ENCODE results near the gene DRC1. TPM values are rescaled to one million over a fixed set of nuclear protein-coding genes. Genes with fewer than 3 reads are reported as not detected.

The DRC1 gene
- polyA plus RNA-seq, 1 experiment = 0.05 TPM

DNA sequence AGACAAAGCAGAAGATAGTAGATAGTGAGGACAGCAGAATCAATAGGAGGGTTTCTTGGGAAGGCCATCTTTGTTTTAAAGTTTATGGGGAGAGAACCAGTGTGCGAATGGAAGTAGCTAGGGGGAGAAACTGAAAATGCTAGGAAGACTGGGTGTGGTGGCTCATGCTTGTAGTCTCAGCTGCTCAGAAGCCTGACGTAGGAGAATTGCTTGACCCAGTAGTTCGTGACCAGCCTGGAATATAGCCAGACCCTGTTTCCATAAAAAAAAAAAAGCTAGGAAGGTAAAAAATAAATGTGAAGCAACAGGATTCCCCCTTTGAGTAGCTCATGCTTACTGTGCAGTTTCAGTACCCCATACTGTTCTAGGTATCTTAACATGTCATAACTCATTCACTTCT, 19.2 kb upstream of the DRC1 start:
- no peak for DNase-seq (ENCODE audit: low read depth)
- no peaks in the 10 kb centered on the region for H3K27me3 ChIP-seq (ENCODE audit: control insufficient read depth, insufficient read depth, low read length)
- ChIA-PET CTCF (interaction anchor here (1.2 kb wide), 1 partner anchor 27 kb away, joined by 3 read pairs; no protein-coding TSS in a partner anchor), POLR2A (no interaction called here)
- TF ChIP-seq, protein P1, sequence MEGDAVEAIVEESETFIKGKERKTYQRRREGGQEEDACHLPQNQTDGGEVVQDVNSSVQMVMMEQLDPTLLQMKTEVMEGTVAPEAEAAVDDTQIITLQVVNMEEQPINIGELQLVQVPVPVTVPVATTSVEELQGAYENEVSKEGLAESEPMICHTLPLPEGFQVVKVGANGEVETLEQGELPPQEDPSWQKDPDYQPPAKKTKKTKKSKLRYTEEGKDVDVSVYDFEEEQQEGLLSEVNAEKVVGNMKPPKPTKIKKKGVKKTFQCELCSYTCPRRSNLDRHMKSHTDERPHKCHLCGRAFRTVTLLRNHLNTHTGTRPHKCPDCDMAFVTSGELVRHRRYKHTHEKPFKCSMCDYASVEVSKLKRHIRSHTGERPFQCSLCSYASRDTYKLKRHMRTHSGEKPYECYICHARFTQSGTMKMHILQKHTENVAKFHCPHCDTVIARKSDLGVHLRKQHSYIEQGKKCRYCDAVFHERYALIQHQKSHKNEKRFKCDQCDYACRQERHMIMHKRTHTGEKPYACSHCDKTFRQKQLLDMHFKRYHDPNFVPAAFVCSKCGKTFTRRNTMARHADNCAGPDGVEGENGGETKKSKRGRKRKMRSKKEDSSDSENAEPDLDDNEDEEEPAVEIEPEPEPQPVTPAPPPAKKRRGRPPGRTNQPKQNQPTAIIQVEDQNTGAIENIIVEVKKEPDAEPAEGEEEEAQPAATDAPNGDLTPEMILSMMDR (IDR thresholded peaks at IDR 0.05; ENCODE audit: insufficient read depth, low read depth, low read length) = no peak
- no peak overlapping the region for H3K4me3 ChIP-seq (ENCODE audit: low read depth, low read length)
- peaks cover 1% of the 10 kb centered on the region; the same call in 1 of the 2 replicates for H3K36me3 ChIP-seq (ENCODE audit: control insufficient read depth, insufficient read depth, low read length)

DNA sequence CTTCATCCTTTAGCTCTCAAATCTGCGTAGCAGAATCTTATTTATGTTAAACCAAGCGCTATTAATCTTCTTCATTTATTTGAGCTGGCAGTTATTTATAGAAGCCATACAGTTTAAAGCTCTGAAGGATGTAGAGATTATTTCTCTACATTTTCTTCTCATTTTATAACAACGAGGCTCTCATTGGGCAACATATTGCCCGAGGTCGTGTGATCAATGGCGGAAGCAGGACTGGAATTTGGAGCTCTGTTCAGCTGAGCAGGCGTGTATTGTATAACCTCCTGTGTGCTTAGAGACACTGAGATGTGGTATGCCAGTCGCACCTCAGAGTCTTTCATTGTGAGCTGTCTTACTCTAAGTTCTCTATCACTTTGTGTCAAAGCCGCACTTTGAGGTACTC, 17.5 kb upstream of the DRC1 start:
- DNase-seq (ENCODE audit: low read depth) = no peak
- H3K36me3 ChIP-seq (ENCODE audit: control insufficient read depth, insufficient read depth, low read length) = no peaks in the 10 kb centered on the region; the same call in 1 of the 2 replicates
- H3K27me3 ChIP-seq (ENCODE audit: control insufficient read depth, insufficient read depth, low read length) = no peaks in the 10 kb centered on the region
- no peak overlapping the region for H3K4me3 ChIP-seq (ENCODE audit: low read depth, low read length)
- POLR2A ChIA-PET = no interaction called here
- CTCF ChIA-PET = interaction anchor here (1.1 kb wide), 1 partner anchor 21 kb away, joined by 4 read pairs; no protein-coding TSS in a partner anchor
- TF ChIP-seq, protein P1 (IDR thresholded peaks at IDR 0.05; ENCODE audit: insufficient read depth, low read depth, low read length) = no peak

DNA sequence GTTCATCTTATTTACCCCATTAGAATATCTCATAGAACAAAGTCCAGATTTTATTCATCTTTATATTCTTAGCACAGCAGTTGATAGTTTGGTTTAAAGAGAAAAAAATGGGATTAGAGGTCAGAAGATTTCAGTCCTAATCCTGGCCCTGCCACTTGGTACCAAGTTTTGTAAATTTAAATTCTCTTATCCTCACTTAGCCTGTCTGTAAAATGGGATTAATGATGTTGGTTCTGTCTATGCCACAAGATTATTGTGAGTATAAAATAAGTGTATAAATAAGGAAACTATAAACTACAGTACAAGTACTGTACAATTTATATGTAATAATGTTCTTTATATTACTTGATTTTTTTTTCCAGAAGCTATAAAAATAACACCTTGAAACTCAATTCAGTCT, 17.1 kb upstream of the DRC1 start:
- ChIA-PET POLR2A (no interaction called here), CTCF (interaction anchor here (1.0 to 1.1 kb wide), 2 partner anchors 9 to 22 kb away, joined by 4 read pairs; no protein-coding TSS in a partner anchor)
- TF ChIP-seq, protein P1 (IDR thresholded peaks at IDR 0.05; ENCODE audit: insufficient read depth, low read depth, low read length) = no peak
- no peak for DNase-seq (ENCODE audit: low read depth)
- Histone ChIP-seq H3K36me3 (ENCODE audit: control insufficient read depth, insufficient read depth, low read length) (no peaks in the 10 kb centered on the region; the same call in 1 of the 2 replicates), H3K4me3 (ENCODE audit: low read depth, low read length) (no peak overlapping the region), H3K27me3 (ENCODE audit: control insufficient read depth, insufficient read depth, low read length) (no peaks in the 10 kb centered on the region)

DNA sequence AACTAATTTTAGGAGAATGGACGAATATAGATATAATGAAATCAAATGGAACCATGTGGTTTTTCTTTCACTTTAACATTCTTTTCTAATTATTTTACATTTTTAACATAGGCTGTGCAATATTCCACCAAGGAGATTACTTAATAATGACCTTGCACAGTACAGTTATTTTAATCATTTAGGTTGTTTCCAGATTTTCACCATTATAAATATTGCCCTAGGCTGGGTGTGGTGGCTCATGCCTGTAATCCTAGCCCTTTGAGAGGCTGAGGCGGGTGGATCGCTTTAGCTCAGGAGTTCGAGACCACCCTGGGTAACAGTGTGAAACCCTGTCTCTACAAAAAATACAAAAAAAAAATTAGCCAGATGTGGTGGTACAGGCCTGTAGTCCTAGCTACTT, 14.5 kb upstream of the DRC1 start:
- no peak for DNase-seq (ENCODE audit: low read depth)
- H3K36me3 ChIP-seq (ENCODE audit: control insufficient read depth, insufficient read depth, low read length) = no peaks in the 10 kb centered on the region; the same call in 1 of the 2 replicates

DNA sequence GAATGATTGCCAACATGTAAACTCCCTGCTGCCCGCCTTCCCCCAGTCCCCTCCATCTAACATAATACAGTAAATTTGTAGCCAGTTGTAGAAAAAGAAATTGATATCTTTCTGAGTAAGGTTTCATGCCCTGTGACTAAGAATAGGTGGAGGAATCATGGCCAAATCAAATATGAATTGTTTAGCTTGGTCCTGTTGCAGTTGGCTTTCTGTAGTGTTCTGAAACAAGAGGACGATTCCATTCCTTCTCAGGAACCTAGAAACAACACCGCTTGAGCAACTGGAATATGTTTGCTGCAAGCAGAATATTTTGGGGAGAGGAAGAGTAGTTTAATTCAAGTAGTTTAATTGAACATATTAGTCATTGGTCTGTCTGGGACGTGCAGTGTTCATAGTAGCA, 7.0 kb upstream of the DRC1 start:
- no peak overlapping the region for H3K4me3 ChIP-seq (ENCODE audit: low read depth, low read length)
- TF ChIP-seq, protein P1 (IDR thresholded peaks at IDR 0.05; ENCODE audit: insufficient read depth, low read depth, low read length) = no peak
- H3K36me3 ChIP-seq (ENCODE audit: control insufficient read depth, insufficient read depth, low read length) = no peaks in the 10 kb centered on the region; the same call in 1 of the 2 replicates
- CTCF ChIA-PET = no interaction called here
- H3K27me3 ChIP-seq (ENCODE audit: control insufficient read depth, insufficient read depth, low read length) = no peaks in the 10 kb centered on the region
- DNase-seq (ENCODE audit: low read depth) = no peak
- POLR2A ChIA-PET = no interaction called here

More for the DNA sequence above, 14.5 kb upstream of the DRC1 start:
- TF ChIP-seq, protein P1 (IDR thresholded peaks at IDR 0.05; ENCODE audit: insufficient read depth, low read depth, low read length) = no peak
- H3K4me3 ChIP-seq (ENCODE audit: low read depth, low read length) = no peak overlapping the region
- ChIA-PET CTCF (interaction anchor here (0.6 to 1.7 kb wide), 3 partner anchors 12 to 263 kb away, joined by 3 to 4 read pairs (median 3); no protein-coding TSS in a partner anchor), POLR2A (no interaction called here)
- no peaks in the 10 kb centered on the region for H3K27me3 ChIP-seq (ENCODE audit: control insufficient read depth, insufficient read depth, low read length)
